NK-92 (cell line): ENCODE results near the gene TTC19.
"Not testable (repeated sequence)": the region's sequence is repeated elsewhere in the genome, so short reads cannot be mapped to it uniquely, and the experiment has no call there.

Experiments used
- DNase-seq: peaks from one replicate; lab custom pipeline; 2025; ENCODE audit not compliant: unreplicated experiment; lab: John Stamatoyannopoulos, UW

The TTC19 gene

DNA sequence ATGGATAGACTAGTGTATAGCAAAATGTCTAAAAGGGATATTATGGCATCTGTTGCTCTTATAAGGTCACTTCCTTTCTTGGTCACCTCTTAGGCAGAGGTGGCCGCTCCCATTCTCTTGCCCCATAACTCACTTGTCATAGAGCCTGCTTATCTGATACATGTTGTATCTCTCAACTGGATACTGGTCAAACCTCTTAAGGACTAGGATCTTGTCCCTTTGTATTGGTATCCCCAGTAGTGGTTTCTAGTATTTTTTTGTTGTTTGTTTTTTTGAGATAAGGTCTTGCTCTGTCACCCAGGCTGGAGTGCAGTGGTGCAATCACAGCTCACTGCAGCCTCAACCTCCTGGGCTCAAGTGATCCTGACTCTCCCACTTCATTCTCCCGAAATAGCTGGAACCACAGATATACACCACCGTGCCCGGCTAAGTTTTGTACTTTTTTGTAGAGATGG is 27.1 kb upstream of the TTC19 start:
- no peak for DNase-seq

DNA sequence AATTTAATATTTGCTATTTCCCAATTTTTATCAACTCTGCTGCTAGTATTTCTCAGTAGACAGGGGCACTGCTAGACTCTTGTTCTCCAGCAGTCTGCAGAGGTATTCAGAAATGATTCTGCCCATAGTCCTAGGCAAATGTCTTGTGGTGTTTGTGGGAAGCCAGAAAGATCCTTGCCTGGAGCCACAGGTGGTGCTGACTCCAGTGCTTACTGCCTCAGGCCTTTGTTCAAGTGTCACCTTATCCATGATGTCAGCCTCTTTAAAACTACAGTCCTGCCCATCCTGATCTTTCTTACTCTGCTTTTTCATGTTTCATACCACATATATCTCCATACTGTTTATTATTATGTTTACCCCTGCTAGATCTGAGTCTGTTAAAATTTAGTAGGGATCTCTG is 26.6 kb upstream of the TTC19 start:
- no peak for DNase-seq

DNA sequence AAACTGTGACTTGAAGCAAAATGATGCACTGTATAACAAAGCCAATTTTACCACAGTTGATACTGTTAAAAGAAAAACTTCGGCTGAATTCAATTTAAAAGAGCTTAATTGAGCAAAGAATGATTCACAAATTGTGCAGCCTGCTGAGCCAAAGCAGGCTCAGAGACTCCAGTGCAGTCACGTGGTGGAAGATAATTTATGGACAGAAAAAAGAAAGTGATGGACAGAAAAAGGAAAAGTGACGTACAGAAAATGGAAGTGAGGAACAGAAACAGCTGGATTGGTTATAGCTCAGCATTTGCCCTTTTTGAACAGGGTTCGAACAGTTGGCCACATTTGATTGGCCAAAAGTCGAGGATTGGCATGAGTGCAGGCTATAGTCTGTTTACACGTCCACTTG is 25.8 kb upstream of the TTC19 start:
- DNase-seq: no peak

DNA sequence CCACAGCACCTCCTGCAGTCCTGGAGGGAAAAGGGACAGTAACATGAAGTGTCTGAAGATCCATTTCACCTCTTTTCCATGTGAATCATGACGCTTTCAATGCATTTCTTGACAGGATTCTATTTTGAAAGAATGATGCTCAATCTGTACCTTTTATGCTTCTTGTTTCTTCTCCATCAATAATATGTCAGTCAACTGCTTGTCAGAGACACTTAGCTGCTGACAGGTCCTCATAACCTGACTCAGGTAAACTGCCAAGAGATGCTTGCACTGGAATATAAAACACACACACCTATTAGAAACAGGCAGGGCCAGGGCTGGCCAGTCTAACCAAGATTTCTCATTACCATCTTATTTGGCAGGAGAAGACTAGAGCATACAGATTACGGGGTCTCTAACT is 21.7 kb upstream of the TTC19 start:
- DNase-seq: no peak

DNA sequence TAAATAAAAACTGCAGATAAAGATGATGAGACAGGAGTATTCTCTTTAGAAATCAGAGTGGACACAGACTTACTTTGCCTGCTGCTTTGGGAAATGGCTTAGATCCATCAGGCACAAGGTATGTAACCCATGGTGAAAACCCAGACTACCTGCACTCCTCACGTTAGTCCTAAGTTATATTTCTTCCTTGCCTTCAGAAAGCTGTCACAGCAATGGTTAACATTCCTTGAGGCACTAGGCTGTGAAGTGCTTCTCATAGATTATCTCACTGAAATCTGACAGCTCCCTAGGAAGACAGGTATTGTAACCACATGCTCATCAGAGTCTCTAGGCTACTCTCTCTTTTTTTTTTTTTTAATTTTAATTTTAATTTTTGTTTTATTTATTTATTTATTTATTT is 21.0 kb upstream of the TTC19 start:
- DNase-seq: no peak

DNA sequence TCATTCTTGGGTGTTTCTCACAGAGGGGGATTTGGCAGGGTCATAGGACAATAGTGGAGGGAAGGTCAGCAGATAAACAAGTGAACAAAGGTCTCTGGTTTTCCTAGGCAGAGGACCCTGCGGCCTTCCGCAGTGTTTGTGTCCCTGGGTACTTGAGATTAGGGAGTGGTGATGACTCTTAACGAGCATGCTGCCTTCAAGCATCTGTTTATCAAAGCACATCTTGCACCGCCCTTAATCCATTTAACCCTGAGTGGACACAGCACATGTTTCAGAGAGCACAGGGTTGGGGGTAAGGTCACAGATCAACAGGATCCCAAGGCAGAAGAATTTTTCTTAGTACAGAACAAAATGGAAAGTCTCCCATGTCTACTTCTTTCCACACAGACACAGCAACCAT is 20.6 kb upstream of the TTC19 start:
- not testable (repeated sequence) for DNase-seq

DNA sequence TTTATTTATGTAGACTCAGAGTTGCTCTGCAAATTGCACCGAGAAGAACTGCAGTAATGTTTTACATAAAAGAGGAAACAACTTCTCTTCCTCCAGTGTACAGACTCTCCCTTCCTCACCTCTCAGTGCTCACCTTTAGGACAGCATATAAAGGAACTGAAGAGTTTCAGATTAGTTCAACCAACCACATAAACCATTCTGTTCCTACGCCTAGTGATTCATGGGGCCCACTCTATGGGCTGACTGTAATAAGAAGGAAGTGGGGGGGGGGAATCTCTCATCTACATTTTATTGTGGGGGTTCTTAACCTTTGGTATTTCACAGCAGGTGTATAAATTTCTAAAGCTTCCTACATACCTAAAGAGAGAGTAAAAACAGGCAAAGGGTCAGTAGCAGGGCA is 18.4 kb upstream of the TTC19 start:
- DNase-seq: no peak

DNA sequence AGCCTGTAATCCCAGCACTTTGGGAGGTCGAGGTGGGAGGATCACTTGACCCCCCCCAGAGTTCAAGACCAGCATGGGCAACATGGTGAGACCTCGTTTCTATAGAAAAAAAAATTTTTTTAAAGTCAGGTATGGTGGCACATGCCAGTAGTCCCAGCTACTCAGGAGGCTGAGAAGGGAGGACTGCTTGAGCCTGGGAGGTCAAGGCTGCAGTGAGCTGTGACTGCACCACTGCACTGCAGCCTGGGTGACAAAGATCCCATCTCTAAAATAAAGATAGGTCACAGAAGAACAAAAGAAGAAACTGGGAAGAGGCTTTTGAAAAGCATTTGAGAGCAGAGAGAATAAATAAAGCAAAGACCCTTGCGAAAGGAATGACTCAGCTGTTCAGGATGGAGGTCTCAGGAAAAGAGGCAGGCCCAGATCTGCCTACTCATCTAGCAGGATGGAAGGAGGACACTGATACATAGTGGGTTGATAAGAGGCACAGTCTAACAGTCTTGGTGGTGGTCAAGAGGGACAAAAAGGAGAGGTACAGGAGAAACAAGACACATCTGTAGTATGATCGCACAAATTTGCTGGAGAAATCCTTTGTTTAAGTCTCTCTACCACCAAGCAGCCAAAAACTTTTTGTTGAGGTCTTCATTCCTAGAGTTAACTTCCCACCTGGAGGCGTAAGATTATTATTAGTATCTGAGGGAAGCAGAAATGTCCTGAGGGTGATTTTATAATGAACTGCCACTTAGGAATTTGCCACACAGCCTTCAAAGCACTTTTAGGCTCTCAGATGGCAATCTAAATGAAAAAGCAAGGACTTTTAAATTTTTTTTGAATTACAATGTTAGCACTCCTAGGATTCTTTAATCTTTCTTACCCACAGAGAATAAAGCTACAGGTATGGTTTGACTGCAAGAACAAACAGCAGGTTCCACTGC is 17.7 kb upstream of the TTC19 start:
- no peak for DNase-seq

DNA sequence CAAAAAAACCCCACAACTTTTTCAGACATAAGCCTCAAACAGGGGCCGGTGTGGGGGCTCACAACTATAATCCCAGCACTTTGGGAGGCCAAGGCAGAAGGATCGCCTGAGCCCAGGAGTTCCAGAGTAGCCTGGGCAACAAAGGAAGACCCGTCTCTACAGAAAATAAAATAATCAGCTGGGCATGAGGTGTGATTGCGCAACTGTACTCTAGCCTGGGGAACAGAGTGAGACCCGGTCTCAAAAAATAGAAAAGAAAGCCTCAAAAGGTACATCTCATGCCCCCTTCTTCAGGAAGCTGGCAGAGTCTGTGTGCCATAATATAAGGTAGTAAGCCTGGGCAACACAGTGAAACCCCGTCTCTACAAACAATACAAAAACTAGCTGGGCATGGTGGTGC is 3.3 kb upstream of the TTC19 start:
- DNase-seq: no peak

DNA sequence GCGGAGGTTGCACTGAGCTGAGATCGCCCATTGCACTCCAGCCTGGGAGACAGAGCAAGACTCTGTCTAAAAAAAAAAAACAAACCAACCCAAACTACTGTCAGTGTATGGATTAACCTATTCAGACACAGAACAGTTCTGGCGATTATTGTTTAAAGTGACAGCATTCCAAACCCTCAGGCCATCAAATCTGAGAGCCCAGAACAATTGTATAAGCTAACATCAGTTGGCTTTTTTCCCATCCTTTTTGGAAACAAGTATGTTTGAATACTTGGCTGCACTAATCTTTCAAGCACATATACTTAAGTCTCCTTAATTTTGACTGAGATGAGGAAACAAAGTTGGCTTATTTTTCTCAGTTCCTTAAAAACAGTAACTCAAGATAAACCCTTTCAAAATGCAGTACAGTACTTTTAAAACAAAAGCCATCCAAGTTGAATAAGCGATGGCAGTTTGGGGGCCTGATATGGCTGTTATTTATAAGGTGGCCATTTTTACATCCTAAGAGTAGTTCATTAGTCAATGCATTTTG is 1.5 kb upstream of the TTC19 start:
- no peak for DNase-seq

DNA sequence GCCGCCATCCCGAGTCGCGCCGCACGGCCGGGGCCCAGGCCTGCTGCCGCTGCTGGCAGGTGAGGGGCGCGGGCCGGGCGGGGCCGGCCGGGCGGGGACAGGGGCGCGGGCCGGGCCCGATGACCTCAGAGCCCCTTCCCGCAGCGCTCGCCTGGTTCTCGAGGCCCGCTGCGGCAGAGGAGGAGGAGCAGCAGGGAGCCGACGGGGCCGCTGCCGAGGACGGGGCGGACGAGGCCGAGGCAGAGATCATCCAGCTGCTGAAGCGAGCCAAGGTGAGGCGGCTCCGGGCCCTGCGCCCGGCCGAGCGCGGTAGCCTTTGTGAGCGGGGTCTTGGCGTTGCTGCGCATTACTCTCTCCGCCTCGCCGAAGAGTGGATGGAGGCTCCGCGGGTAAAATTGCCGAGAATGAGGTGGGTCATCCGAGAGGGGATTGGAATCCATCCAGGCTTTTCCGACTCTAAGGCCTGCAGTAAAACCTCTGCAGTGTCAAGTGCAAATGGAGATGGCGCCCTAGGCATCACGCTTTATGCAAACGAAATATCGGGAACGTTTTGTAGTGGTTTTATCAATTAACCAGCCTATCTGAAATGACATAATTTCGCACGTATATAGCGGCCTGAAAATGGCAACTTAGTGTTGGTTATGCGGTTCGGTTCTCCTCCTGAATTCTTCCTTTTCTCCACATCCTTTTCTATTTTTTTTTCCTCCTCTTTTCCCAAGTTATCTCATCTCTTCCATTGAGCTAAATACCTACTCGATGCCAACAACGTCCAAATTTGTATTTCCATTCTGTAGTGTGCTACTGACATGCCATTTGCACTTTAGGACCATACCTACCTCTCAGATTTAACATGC is 577 bp downstream of the TTC19 start:
- DNase-seq: no peak

DNA sequence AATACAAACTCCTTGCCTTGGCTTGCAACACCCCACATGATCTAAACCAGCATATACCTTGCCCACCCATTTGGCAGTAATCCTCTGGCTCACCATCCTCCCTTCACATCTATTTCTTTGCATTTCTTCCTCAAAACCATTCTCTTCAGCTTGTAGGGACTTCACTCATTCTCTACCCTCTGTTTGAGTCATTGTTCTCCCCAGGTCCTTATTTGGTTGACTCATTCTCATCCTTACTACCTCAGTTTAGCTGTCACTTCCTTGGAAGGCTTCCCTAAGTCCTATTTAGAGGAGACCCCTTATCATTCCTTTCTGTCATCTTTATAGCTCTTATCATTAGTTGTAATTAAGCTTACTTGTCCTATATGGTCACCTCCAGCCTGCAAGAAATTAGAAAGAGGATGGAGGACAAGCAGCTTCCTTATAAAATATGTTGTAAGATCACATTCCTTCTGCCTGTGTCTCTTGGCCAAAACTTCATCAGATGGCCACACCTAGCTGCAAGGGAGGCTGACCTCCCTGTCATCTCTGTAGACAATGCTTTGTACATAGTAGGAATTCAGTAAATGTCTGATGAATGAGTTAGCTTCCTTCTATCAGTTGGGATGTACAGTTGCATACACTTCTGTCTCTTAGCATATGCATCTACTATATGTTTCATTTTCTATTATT is 1.7 kb downstream of the TTC19 start:
- no peak for DNase-seq

DNA sequence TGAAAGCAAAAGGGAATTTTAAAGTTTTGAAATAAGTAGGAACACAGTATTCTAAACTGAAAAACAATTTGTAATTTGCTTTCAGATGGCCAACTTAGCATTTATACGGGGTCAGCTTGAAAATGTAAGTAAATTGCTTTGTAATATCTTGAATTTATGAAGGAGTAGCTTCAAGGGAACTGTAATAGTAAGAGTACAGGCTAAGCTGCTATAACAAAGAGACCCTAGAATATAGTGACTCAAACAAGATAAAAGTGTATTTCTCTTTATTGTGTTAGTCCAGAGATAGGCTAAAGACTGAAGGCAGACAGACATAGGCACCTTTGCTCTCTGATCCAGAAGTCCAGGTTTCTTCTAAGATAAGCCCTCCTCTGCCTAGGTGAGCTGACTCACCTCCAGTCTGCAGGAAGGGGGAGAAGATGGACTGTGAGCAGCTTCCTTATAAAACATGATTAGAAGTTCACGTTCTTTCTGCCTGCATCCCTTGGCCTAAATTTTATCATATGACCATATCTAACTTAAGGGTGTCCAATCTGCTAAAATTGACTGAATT is 3.2 kb downstream of the TTC19 start:
- no peak for DNase-seq

DNA sequence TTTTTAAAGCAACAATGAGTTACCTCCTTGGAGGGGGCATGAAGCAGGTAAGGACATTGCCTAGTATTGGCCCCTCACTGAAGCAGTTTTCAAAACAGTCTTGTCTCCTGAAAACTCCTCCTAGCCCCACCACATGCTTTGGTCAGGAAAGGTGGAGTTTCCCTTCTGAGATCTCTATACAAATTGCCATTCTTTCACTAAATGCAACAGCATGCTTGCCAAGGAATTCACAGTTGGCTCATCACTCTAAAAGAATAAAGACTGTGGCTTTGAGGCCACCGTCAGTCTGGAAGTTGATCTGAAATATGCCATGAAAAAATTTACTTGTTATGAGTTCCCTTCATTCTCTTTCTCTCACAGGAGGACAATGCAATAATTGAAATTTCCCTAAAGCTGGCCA is 4.2 kb downstream of the TTC19 start:
- no peak for DNase-seq

DNA sequence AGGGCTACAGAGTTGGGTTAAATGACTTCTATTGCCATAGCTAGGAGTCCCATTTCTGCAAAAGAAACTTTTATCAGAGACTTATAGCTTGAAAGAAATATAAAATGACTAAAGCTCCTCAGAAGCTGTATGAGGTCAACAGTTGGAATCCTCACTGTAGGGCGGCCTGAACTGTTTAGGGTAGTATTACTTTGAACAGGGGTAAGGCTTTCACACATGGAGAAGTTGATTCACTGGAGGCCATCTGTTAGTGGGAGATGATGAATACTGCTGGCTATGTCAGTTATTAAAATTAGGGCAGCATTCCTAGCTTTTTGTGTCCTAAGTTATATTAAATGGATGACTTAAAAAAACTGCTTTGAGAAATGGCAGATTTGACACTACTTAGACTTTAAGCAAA is 6.0 kb downstream of the TTC19 start:
- no peak for DNase-seq

DNA sequence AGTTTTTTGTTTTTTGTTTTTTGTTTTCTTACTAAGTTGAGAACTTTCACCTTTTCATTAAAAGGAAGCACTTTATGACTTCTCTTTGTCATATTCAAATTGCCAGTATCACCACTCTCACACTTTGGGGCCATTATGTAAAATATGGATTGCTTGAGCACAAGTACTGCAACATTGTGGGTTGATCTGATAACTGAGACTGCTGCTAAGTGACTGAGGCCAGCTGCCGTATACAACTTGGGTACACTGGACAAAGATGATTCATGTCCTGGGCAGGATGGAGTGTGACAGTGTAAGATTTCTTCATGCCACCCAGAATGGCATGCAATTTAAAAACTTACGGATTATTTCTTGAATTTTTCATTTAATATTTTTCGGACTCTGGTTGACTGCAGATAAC is 7.8 kb downstream of the TTC19 start:
- no peak for DNase-seq

DNA sequence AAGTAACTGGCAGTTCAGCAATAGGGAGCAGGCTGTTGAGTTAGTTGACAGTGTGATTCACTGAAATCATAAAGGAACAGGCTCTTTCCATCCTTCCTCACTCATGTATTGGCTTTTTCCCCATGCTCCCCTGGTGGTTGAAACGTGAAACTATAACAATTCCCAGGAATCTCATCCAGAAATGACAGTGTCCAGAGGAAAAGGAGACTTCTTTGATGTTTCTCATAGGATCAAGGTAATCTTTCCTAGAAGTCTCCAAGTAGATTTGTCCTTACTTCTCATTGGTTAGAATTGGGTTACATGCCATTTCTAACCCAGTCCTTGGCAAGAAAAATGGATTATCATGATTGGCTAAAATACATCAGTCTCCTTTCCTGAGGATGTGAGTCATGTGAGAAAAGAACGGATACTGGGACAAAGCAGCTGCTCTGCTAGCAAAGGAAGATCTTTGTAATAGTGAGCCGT is 14.4 kb downstream of the TTC19 start:
- DNase-seq: no peak

DNA sequence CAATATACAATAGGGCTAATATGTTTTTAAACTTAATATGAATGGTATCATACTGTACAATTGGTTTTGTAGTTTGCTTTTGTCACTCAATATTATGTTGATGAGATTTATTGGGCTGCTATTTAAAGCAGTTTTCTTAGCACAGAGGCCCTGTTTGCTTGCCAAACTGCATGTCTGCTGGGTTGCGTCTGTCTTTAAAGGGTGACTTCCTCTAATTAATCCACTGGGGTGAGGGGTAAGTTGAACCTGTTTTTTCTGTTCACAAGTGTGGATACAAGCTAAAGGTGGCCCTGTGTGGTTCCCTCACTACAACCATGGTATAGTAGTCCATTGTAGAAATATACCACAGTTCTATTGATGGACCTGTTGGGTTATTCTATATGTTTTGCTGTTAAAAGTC is 19.7 kb downstream of the TTC19 start:
- no peak for DNase-seq

DNA sequence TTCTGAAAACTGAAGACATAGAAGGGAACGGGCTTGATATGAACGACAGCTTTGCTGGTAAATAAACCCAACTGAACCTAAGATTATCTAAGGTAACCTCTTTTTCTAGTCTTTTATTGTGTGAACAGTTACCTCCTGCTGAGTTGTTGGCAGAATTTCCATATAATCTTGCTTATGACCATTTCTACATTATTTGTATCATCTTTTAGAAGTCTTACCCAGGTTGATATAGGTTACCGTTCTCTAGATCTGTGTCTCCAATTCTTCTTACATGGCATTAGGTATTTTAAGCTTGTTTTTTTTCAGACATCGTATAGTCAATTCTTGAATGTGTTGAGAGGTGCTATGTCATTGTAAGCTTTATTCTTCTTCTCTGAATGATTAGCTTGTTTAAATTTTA is 24.3 kb downstream of the TTC19 start:
- no peak for DNase-seq

DNA sequence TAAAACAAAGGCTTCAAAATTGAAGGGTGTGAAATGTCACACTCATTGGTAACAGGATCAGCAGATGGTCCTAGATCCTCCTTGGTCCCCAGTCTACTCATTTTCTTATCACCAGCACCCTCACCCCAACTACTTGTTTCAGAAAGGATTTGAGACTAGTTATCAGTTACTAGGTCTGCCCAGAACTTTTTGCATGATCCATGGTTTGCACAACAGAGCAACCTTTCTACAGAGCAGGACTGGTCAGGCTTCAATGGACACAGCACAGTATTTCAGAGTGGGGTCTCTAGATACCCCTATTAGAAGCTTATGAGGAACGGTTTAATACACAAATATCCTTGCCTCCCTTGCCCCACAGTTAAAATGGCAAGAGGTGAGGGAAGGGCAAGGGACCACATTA is 25.6 kb downstream of the TTC19 start:
- DNase-seq: no peak

DNA sequence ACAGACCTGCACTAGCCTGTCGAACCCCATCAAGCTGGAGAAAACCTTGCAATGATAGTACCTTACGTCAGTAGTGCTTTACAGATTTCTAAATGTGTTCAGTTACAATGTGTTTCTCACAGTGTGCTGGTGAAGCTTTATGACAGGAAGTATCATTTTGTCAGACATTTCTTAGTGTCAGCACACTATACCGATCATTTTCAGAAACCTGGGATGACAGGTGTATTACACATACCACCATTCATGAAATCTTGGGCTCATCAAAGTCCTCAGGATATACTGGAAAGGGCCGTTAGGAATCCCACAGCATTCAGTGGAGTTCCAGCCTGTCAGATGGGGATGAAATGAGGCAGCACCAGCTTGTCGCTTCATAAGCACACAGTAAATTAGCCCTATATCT is 27.3 kb downstream of the TTC19 start:
- DNase-seq: no peak
